MCF 10A (cell line): ENCODE measurements around the gene RAG2. TPM values are rescaled to one million over a fixed set of nuclear protein-coding genes. Genes with fewer than 3 reads are reported as not detected.

Experiments used
- BruUV-seq: library from RNA; stranded (reverse); fragments of 400-500 nt; replicated peaks from 2 replicates; lab custom pipeline; 2021; lab: Mats Ljungman, UMichigan
- CTCF ChIA-PET: fragments of 300-600 bp; sonication (Branson Sonifier 250); formaldehyde crosslinking; extraction: SDS; loops from one replicate; lab custom pipeline; 2021; ENCODE audit warnings: antibody characterized with exemption, inconsistent platforms; lab: Yijun Ruan, JAX
- POLR2A ChIA-PET: fragments of 300-600, 350-650 bp; sonication (Branson Sonifier 250); formaldehyde crosslinking; extraction: SDS; loops from one replicate; lab custom pipeline; 2020; ENCODE audit warnings: antibody characterized with exemption, inconsistent platforms; lab: Yijun Ruan, JAX
- DNase-seq: peaks from one replicate; pipeline ENCODE4 v3.0.0-alpha.2; 2018; ENCODE audit not compliant: unreplicated experiment
- H3K27ac Mint-ChIP-seq: one replicate; pipeline ENCODE4 v1.8.0; 2022; ENCODE audit warnings: mild to moderate bottlenecking, low read depth, mixed read lengths; ENCODE audit not compliant: unreplicated experiment
- H3K27me3 Mint-ChIP-seq: one replicate; pipeline ENCODE4 v1.8.0; 2022; ENCODE audit warnings: mixed read lengths; ENCODE audit not compliant: insufficient read depth, unreplicated experiment
- H3K36me3 Mint-ChIP-seq: one replicate; pipeline ENCODE4 v1.8.0; 2022; ENCODE audit warnings: mild to moderate bottlenecking, moderate library complexity, mixed read lengths; ENCODE audit not compliant: insufficient read depth, unreplicated experiment
- H3K4me1 Mint-ChIP-seq: one replicate; pipeline ENCODE4 v1.8.0; 2022; ENCODE audit warnings: mixed read lengths; ENCODE audit not compliant: insufficient read depth, unreplicated experiment
- H3K4me3 Mint-ChIP-seq: one replicate; pipeline ENCODE4 v1.8.0; 2022; ENCODE audit warnings: mild to moderate bottlenecking, moderate library complexity, mixed read lengths; ENCODE audit not compliant: unreplicated experiment
- H3K9me3 Mint-ChIP-seq: one replicate; pipeline ENCODE4 v1.8.0; 2022; ENCODE audit warnings: mixed read lengths; ENCODE audit not compliant: unreplicated experiment
- intact Hi-C: fragments of 100-400 bp; cut with micrococcal nuclease; formaldehyde crosslinking; loops from 2 replicates; pipeline ENCODE4 v1.14.1; 2022
- total RNA-seq: library from RNA; stranded (reverse); gene quantifications from 2 replicates; pipeline ENCODE4 v1.2.3, GENCODE V29; 2022
- TF ChIP-seq, protein P1 (sequence below): fragments of 200-600 bp; IDR thresholded peaks from one replicate; pipeline ENCODE4 v1.8.0; 2022; ENCODE audit warnings: antibody characterized with exemption, mild to moderate bottlenecking; ENCODE audit not compliant: unreplicated experiment

RAG2 gene
- total RNA-seq, 1 experiment from 2014 or later, result not detected

DNA sequence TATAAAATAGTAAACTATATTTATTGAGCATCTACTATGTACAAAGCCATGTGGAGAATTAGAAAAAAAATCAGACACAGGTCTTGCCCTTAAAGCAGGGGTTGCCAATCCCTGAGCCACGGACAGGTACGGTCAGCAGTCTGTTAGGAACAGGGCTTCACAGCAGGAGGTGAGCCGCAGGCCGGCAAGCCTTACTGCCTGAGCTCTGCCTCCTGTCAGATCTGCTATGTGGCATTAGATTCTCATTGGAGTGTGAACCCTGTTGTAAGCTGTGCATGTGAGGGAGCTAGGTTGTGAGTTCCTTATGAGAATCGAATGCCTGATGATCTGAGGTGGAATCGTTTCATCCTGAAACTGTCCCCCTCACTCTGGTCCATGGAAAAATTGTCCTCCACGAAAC, 2.1 kb upstream of the RAG2 start:
- no peaks in the 10 kb centered on the region for H3K9me3 Mint-ChIP-seq
- no peak overlapping the region for H3K27ac Mint-ChIP-seq
- TF ChIP-seq, protein P1, sequence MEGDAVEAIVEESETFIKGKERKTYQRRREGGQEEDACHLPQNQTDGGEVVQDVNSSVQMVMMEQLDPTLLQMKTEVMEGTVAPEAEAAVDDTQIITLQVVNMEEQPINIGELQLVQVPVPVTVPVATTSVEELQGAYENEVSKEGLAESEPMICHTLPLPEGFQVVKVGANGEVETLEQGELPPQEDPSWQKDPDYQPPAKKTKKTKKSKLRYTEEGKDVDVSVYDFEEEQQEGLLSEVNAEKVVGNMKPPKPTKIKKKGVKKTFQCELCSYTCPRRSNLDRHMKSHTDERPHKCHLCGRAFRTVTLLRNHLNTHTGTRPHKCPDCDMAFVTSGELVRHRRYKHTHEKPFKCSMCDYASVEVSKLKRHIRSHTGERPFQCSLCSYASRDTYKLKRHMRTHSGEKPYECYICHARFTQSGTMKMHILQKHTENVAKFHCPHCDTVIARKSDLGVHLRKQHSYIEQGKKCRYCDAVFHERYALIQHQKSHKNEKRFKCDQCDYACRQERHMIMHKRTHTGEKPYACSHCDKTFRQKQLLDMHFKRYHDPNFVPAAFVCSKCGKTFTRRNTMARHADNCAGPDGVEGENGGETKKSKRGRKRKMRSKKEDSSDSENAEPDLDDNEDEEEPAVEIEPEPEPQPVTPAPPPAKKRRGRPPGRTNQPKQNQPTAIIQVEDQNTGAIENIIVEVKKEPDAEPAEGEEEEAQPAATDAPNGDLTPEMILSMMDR, result no peak
- BruUV-seq, result no TSS peak
- ChIA-PET CTCF (interaction anchor here (1.2 kb wide), 1 partner anchor 36 kb away, joined by 6 read pairs; no protein-coding TSS in a partner anchor), POLR2A (no interaction called here)
- no peaks in the 10 kb centered on the region for H3K27me3 Mint-ChIP-seq
- intact Hi-C loops, result no loop called here
- H3K4me3 Mint-ChIP-seq, result no peak overlapping the region
- H3K36me3 Mint-ChIP-seq, result no peaks in the 10 kb centered on the region
- H3K4me1 Mint-ChIP-seq, result peaks cover 5% of the 10 kb centered on the region
- DNase-seq, result no peak

DNA sequence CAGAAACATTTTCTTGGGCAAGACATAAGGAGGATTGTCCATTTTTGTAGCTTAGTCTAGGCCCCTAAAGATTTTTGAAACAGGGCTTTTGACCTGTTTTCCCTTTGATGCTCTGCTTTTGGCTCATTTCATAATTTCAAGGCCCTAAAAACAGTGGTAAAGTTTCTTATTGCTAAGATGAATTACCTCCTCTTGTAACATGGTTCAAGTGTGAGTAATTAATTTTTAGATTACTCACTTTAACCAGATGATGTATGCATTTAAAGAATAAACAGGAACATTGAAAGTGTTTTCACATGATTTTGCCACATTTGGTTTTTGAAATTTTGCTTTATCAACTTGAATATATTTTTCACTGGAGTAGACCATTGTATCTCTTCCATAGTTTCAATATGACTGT, 1.2 kb downstream of the RAG2 start:
- Mint-ChIP-seq H3K36me3 (no peaks in the 10 kb centered on the region), H3K9me3 (no peaks in the 10 kb centered on the region), H3K27ac (no peak overlapping the region), H3K27me3 (peaks cover 14% of the 10 kb centered on the region), H3K4me3 (no peak overlapping the region), H3K4me1 (peaks cover 5% of the 10 kb centered on the region)
- BruUV-seq, result no TSS peak
- no peak for DNase-seq
- ChIA-PET CTCF (no interaction called here), POLR2A (interaction anchor here (1.2 kb wide), 1 partner anchor 8 kb away, joined by 3 read pairs; no protein-coding TSS in a partner anchor)
- TF ChIP-seq, protein P1, result no peak
- intact Hi-C loops, result no loop called here

DNA sequence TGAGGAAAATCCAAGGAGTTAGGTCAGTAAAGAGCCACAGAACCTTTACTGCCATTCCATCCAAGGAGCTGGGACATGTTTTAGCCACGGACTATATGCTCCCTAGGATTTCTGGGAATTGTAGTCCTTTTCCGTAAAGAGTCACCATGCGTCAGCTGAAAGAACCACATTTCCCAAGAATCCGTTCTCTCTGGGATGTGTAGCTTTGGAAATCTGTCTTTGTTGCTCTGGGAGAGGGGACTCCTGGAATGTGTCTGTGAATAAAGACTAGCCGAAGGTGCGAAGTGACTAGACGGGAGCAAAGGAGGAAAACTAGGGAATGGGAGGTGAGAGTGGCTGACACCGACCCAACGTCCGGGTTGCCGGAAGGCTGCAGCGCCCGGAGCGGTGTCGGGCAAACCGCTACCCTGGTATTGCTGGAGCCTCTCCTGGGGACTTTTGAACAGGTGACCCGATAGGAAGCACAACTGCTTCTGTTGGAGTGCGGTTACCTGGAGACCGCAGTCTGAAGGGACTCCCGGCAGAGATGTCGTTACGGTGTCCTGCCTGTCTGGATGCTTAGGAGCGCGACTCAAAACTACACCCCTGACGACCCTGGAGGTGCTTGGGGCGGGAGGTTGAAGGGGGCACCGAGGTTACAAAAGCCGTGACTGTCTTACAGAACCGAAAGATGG, 3.6 kb downstream of the RAG2 start, which contains the start of gene IFTAP:
Gene IFTAP, plus strand, starts transcription at position 187 of the 674 bp plus-strand sequence. CDS start 15,602 bp downstream, outside the sequence.
- intact Hi-C loops, result no loop called here
- TSS peak; percentile 56 for BruUV-seq
- Mint-ChIP-seq H3K27me3 (peaks cover 38% of the 10 kb centered on the region), H3K36me3 (no peaks in the 10 kb centered on the region), H3K4me1 (peaks cover 5% of the 10 kb centered on the region), H3K27ac (peak within 1 kb of the TSS; percentile 80), H3K4me3 (peak within 1 kb of the TSS; percentile 90), H3K9me3 (no peaks in the 10 kb centered on the region)
- POLR2A ChIA-PET, result interaction anchor here (0.6 to 0.9 kb wide), 4 partner anchors 54 to 180 kb away, joined by 3 read pairs; no protein-coding TSS in a partner anchor
- TF ChIP-seq, protein P1, result no peak
- peak; percentile 94 for DNase-seq
- CTCF ChIA-PET, result interaction anchor here (0.6 to 1.6 kb wide), 5 partner anchors 20 to 266 kb away, joined by 3 to 4 read pairs (median 3); no protein-coding TSS in a partner anchor

DNA sequence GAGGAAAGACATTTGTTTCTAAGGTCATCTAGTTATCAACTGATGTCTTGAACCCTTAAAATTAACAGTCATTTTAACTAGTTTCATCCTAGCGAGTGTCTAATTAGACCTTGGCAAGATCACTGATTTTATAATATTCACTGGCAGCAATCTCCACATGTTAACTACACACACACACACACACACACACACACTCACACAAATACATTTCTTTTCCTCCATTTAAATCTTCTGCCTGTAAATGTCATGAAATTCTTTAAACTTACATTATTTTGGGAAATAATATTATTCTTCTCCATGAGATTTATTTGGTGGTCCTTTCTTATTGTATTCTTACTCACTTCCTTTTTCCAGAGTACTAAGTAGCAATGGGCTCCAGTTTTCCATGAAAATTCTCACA, 6.6 kb downstream of the RAG2 start:
- POLR2A ChIA-PET, result no interaction called here
- H3K27ac Mint-ChIP-seq, result no peak overlapping the region
- H3K36me3 Mint-ChIP-seq, result no peaks in the 10 kb centered on the region
- TF ChIP-seq, protein P1, result no peak
- CTCF ChIA-PET, result no interaction called here
- DNase-seq, result no peak
- H3K27me3 Mint-ChIP-seq, result peaks cover 68% of the 10 kb centered on the region
- H3K4me3 Mint-ChIP-seq, result no peak overlapping the region
- peaks cover 5% of the 10 kb centered on the region for H3K4me1 Mint-ChIP-seq
- intact Hi-C loops, result no loop called here
- no peaks in the 10 kb centered on the region for H3K9me3 Mint-ChIP-seq
- no TSS peak for BruUV-seq
